Fibroblast of lung (primary cell): Measurements from ENCODE around the gene ETHE1. TPM values are rescaled to one million over a fixed set of nuclear protein-coding genes. Genes with fewer than 3 reads are reported as not detected.

ENCODE experiments used
- DNase-seq, 2 donors: peaks; one replicate each; pipeline versions ENCODE4 v3.0.0 to v3.0.0-alpha.2; 2010; ENCODE audit warnings: low read depth in 2 of 2
- H2AFZ ChIP-seq: 2 replicates; pipeline ENCODE4 v1.5.1; 2012; ENCODE audit warnings: low read length, control low read depth, inconsistent platforms
- H3K27ac ChIP-seq: 2 replicates; pipeline ENCODE4 v1.5.1; 2011; ENCODE audit warnings: low read length, control low read depth; ENCODE audit not compliant: insufficient read depth
- H3K27me3 ChIP-seq: 2 replicates; pipeline ENCODE4 v1.5.1; 2011; ENCODE audit warnings: mild to moderate bottlenecking, low read length; ENCODE audit not compliant: control insufficient read depth, insufficient read depth
- H3K36me3 ChIP-seq: 2 replicates; pipeline ENCODE4 v1.5.1; 2011; ENCODE audit warnings: low read length; ENCODE audit not compliant: control insufficient read depth, insufficient read depth
- H3K4me1 ChIP-seq: 2 replicates; pipeline ENCODE4 v1.5.1; 2011; ENCODE audit warnings: low read length; ENCODE audit not compliant: control insufficient read depth, insufficient read depth; ENCODE audit errors: extremely low read depth
- H3K4me2 ChIP-seq: 2 replicates; pipeline ENCODE4 v1.5.1; 2011; ENCODE audit warnings: low read length, control low read depth; ENCODE audit not compliant: insufficient read depth; ENCODE audit errors: extremely low read depth
- H3K4me3 ChIP-seq, 4 experiments: fragments of 200-600 bp in 1 of 4; sonication (generic) in 1 of 4; replicated peaks in 1 of 4; 2 replicates each; pipeline ENCODE4 v1.5.1; 2011 to 2016; ENCODE audit warnings: low read length in 4 of 4, low read depth in 3 of 4, mild to moderate bottlenecking in 3 of 4, control low read depth in 2 of 4, inconsistent platforms in 1 of 4, mixed read lengths in 1 of 4; ENCODE audit not compliant: insufficient read depth in 1 of 4; ENCODE audit errors: control extremely low read depth in 1 of 4
- H3K79me2 ChIP-seq: 2 replicates; pipeline ENCODE4 v1.5.1; 2012; ENCODE audit warnings: mild to moderate bottlenecking, low read length, inconsistent platforms; ENCODE audit not compliant: control insufficient read depth, insufficient read depth
- H3K9ac ChIP-seq: 2 replicates; pipeline ENCODE4 v1.5.1; 2011; ENCODE audit warnings: mild to moderate bottlenecking, low read length, control low read depth; ENCODE audit not compliant: insufficient read depth
- H3K9me3 ChIP-seq: 2 replicates; pipeline ENCODE4 v1.5.1; 2012; ENCODE audit warnings: low read depth, low read length; ENCODE audit not compliant: control insufficient read depth, insufficient read depth
- H4K20me1 ChIP-seq: 2 replicates; pipeline ENCODE4 v1.5.1; 2011; ENCODE audit warnings: low read length; ENCODE audit not compliant: control insufficient read depth, insufficient read depth; ENCODE audit errors: extremely low read depth
- EZH2 ChIP-seq: IDR thresholded peaks from 2 replicates; pipeline ENCODE4 v1.5.1; 2012; ENCODE audit warnings: low read length, control low read depth, mild to moderate bottlenecking; ENCODE audit errors: missing control alignments
- polyA plus RNA-seq, 2 donors: library from polyadenylated mRNA; depleted of rRNA in 1 of 2; stranded (reverse) in 1 of 2; unstranded in 1 of 2; fragments of >200 nt; gene quantifications; 2 replicates each; pipeline ENCODE4 v1.2.1, GENCODE V29; 2011 to 2012; ENCODE audit warnings: missing spikeins in 1 of 2
- total RNA-seq: library from RNA; depleted of rRNA; stranded (reverse); fragments of >200 nt; gene quantifications from 2 replicates; pipeline ENCODE4 v1.2.1, GENCODE V29; 2014
- TF ChIP-seq, protein P1 (sequence below), 2 donors: IDR thresholded peaks in 1 of 2; conservative IDR thresholded peaks in 1 of 2; 1 replicate in 1 of 2; 2 replicates in 1 of 2; pipeline ENCODE4 v1.5.1; 2011 to 2012; ENCODE audit warnings: low read length in 2 of 2, control low read depth in 1 of 2, inconsistent platforms in 1 of 2, low read depth in 1 of 2, mild to moderate bottlenecking in 1 of 2

ETHE1 gene
- total and polyA plus RNA-seq, 2 donors (not counting 1 experiment from before 2014, with no cell fraction given), result 65.2 to 112 TPM

DNA sequence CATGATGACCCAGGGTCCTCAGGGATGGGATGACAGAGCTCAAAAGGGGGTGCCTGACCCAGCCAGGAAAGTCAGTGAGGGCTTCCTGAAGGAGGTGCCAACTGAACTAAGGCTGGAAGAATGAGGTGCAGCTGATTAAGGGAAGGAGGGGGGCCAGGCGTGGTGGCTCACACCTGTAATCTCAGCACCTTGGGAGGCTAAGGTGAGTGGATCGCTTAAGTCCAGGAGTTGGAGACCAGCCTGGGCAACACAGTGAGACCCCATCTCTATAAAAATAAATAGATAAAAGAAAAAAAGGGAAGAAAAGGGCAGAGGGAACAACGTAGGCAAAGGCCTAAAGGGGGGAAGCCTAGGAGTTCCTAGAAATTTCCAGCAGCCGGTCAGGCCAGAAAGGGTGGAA is 52.5 kb downstream of the ETHE1 start:
- Histone ChIP-seq H3K4me3 (no peak overlapping the region), H3K9ac (no peak overlapping the region), H3K9me3 (no peaks in the 10 kb centered on the region), H2AFZ (no peak overlapping the region), H3K4me1 (peaks cover 11% of the 10 kb centered on the region), H3K27ac (peak overlapping the region; percentile 87), H4K20me1 (no peaks in the 10 kb centered on the region), H3K4me2 (peak overlapping the region; percentile 68), H3K79me2 (no peaks in the 10 kb centered on the region), H3K27me3 (no peaks in the 10 kb centered on the region), H3K36me3 (peaks cover 4% of the 10 kb centered on the region)
- no peak for DNase-seq
- no peak for TF ChIP-seq EZH2
- TF ChIP-seq, protein P1, sequence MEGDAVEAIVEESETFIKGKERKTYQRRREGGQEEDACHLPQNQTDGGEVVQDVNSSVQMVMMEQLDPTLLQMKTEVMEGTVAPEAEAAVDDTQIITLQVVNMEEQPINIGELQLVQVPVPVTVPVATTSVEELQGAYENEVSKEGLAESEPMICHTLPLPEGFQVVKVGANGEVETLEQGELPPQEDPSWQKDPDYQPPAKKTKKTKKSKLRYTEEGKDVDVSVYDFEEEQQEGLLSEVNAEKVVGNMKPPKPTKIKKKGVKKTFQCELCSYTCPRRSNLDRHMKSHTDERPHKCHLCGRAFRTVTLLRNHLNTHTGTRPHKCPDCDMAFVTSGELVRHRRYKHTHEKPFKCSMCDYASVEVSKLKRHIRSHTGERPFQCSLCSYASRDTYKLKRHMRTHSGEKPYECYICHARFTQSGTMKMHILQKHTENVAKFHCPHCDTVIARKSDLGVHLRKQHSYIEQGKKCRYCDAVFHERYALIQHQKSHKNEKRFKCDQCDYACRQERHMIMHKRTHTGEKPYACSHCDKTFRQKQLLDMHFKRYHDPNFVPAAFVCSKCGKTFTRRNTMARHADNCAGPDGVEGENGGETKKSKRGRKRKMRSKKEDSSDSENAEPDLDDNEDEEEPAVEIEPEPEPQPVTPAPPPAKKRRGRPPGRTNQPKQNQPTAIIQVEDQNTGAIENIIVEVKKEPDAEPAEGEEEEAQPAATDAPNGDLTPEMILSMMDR (conservative IDR thresholded peaks at IDR 0.05 in 1 of 2, IDR thresholded peaks at IDR 0.05 in 1 of 2; ENCODE audit: low read depth in 1 of 2, low read length in 2 of 2), result no peak

DNA sequence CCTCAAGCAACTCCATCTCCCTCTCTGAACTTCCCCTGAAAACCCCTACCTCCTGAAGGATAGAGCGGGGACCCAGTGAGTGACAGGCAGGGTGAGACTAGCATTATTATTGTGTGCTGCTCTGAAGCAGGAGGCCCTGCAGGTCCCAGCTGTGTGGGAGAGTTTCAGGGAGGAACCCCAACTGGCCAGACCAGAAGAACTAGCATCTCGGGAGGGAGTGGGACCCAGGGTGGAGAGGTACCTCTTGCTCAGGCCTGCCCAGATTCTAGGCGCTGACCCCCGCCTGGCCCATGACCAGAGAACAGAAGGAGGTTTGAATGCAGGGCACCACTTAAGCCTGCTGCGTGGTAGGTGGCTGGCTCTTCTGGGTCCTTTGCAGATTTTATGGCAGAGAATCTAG is 55.9 kb downstream of the ETHE1 start:
- TF ChIP-seq, protein P1 (conservative IDR thresholded peaks at IDR 0.05 in 1 of 2, IDR thresholded peaks at IDR 0.05 in 1 of 2; ENCODE audit: low read depth in 1 of 2, low read length in 2 of 2), result no peak
- TF ChIP-seq EZH2, result no peak
- no peaks in the 10 kb centered on the region for H3K9me3 ChIP-seq
- peaks cover 6% of the 10 kb centered on the region for H3K4me1 ChIP-seq
- no peak overlapping the region for H3K9ac ChIP-seq
- no peaks in the 10 kb centered on the region for H4K20me1 ChIP-seq
- DNase-seq, result no peak
- no peaks in the 10 kb centered on the region for H3K79me2 ChIP-seq
- no peak overlapping the region for H3K4me3 ChIP-seq
- no peaks in the 10 kb centered on the region for H3K36me3 ChIP-seq
- no peak overlapping the region for H3K4me2 ChIP-seq
- no peaks in the 10 kb centered on the region for H3K27me3 ChIP-seq
- H3K27ac ChIP-seq, result no peak overlapping the region
- no peak overlapping the region for H2AFZ ChIP-seq

DNA sequence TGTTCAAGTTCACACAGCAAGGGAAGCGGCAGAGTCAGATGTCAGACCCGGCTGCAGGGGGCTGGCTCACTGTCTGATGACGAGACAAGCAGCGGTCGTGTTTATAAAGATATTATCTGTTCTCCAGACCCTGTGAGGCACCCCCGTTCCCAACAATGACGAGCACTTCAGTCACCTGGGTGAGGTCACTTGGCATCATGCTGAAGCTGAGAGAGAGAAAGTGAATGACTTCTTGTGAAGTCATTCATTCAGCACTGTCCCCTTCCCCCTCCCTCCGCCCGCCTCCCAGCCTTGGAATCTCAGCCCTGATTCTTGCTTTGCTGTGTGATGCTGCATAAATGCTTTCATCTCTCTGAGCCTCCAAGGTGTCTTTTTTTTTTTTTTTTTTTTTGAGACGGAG is 56.7 kb downstream of the ETHE1 start:
- H2AFZ ChIP-seq, result no peak overlapping the region
- no peaks in the 10 kb centered on the region for H3K9me3 ChIP-seq
- no peaks in the 10 kb centered on the region for H3K79me2 ChIP-seq
- no peak overlapping the region for H3K4me3 ChIP-seq
- H3K4me2 ChIP-seq, result no peak overlapping the region
- no peaks in the 10 kb centered on the region for H3K36me3 ChIP-seq
- peak overlapping the region; percentile 16 for H3K27ac ChIP-seq
- H4K20me1 ChIP-seq, result no peaks in the 10 kb centered on the region
- DNase-seq, result peak; percentile 36 to 76
- TF ChIP-seq EZH2, result no peak
- TF ChIP-seq, protein P1 (conservative IDR thresholded peaks at IDR 0.05 in 1 of 2, IDR thresholded peaks at IDR 0.05 in 1 of 2; ENCODE audit: low read depth in 1 of 2, low read length in 2 of 2), result no peak
- H3K9ac ChIP-seq, result no peak overlapping the region
- peaks cover 6% of the 10 kb centered on the region for H3K4me1 ChIP-seq
- H3K27me3 ChIP-seq, result no peaks in the 10 kb centered on the region
